GM19452 (cell line): ENCODE measurements around the gene ALAD.
A peak's percentile ranks its signal among the peaks of the same experiment; 100 is the strongest.
"Not testable (repeated sequence)": the region's sequence is repeated elsewhere in the genome, so short reads cannot be mapped to it uniquely, and the experiment has no call there.

Source experiments
- ATAC-seq: cut with Tn5 transposase; IDR thresholded peaks from one replicate; pipeline ENCODE4 v1.9.1; 2021; ENCODE audit not compliant: unreplicated experiment

Gene ALAD

GRCh38 chr9:113401027-113401792 lies at the start of gene ALAD:
Gene ALAD (minus strand): TSS chr9:113401284. CDS start chr9:113393559, 7,725 bp downstream.
- peak; percentile 99 for ATAC-seq

- no peak for ATAC-seq
These were observed 48.3 kb upstream of the ALAD start for GRCh38 chr9:113449376-113449775.

GRCh38 chr9:113446323-113446740 lies 45.2 kb upstream of the ALAD start:
- no peak for ATAC-seq

GRCh38 chr9:113444736-113445135 lies 43.7 kb upstream of the ALAD start:
- no peak for ATAC-seq

- ATAC-seq = not testable (repeated sequence)
These were observed 36.6 kb upstream of the ALAD start for GRCh38 chr9:113437716-113438115.

- ATAC-seq = no peak
These were observed 35.8 kb upstream of the ALAD start for GRCh38 chr9:113436728-113437515.

- ATAC-seq = no peak
These were observed 30.1 kb upstream of the ALAD start for GRCh38 chr9:113431191-113431590.

- no peak for ATAC-seq
These were observed 27.1 kb upstream of the ALAD start for GRCh38 chr9:113428062-113428615.

- ATAC-seq = no peak
These were observed 26.5 kb upstream of the ALAD start for GRCh38 chr9:113427629-113428028.

- ATAC-seq = no peak
These were observed 25.6 kb upstream of the ALAD start for GRCh38 chr9:113426701-113427100.

- ATAC-seq = no peak
These were observed 24.0 kb upstream of the ALAD start for GRCh38 chr9:113425072-113425471.

GRCh38 chr9:113421726-113422125 lies 20.6 kb upstream of the ALAD start:
- ATAC-seq = no peak

GRCh38 chr9:113417370-113417769 lies 16.3 kb upstream of the ALAD start:
- no peak for ATAC-seq

GRCh38 chr9:113416149-113416721 lies 15.2 kb upstream of the ALAD start:
- peak; percentile 98 for ATAC-seq

GRCh38 chr9:113410207-113410864 lies 9.3 kb upstream of the ALAD start, which contains the start of the genes C9orf43 and POLE3:
Gene C9orf43 (plus strand): TSS chr9:113410747. CDS start chr9:113413494, 2,747 bp downstream.
Gene POLE3 (minus strand): TSS chr9:113410675. CDS start chr9:113410293, 382 bp downstream.
- peak; percentile 91 for ATAC-seq

- peak; percentile 4 for ATAC-seq
These were observed 8.8 kb upstream of the ALAD start for GRCh38 chr9:113409883-113410206.

GRCh38 chr9:113409481-113409880 lies 8.4 kb upstream of the ALAD start:
- no peak for ATAC-seq

GRCh38 chr9:113406873-113407511 lies 5.9 kb upstream of the ALAD start:
- ATAC-seq = not testable (repeated sequence)

GRCh38 chr9:113406353-113406752 lies 5.3 kb upstream of the ALAD start:
- ATAC-seq = not testable (repeated sequence)

- ATAC-seq = no peak
These were observed 2.6 kb upstream of the ALAD start for GRCh38 chr9:113403646-113404045.
